OCI-LY7 (cell line): ENCODE data around the gene RIC3.

Source experiments
- EZH2phosphoT487 ChIP-seq: fragments of 200-600 bp; sonication (generic); IDR thresholded peaks from 2 replicates; pipeline ENCODE4 v1.6.1; 2018; ENCODE audit warnings: low read depth, borderline replicate concordance, mild to moderate bottlenecking, mixed run types, antibody characterized with exemption, low read length, moderate library complexity, mixed read lengths
- TF ChIP-seq, protein P1 (sequence below): fragments of 200-600 bp; sonication (generic); conservative IDR thresholded peaks from 2 replicates; pipeline ENCODE4 v1.5.1; 2014; ENCODE audit warnings: mild to moderate bottlenecking, antibody characterized with exemption, low read length, moderate library complexity, mixed read lengths

GRCh38 chr11:8201644-8202365 is 33.0 kb upstream of the RIC3 start:
- no peak for TF ChIP-seq EZH2phosphoT487
- TF ChIP-seq, protein P1, sequence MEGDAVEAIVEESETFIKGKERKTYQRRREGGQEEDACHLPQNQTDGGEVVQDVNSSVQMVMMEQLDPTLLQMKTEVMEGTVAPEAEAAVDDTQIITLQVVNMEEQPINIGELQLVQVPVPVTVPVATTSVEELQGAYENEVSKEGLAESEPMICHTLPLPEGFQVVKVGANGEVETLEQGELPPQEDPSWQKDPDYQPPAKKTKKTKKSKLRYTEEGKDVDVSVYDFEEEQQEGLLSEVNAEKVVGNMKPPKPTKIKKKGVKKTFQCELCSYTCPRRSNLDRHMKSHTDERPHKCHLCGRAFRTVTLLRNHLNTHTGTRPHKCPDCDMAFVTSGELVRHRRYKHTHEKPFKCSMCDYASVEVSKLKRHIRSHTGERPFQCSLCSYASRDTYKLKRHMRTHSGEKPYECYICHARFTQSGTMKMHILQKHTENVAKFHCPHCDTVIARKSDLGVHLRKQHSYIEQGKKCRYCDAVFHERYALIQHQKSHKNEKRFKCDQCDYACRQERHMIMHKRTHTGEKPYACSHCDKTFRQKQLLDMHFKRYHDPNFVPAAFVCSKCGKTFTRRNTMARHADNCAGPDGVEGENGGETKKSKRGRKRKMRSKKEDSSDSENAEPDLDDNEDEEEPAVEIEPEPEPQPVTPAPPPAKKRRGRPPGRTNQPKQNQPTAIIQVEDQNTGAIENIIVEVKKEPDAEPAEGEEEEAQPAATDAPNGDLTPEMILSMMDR = no peak
